ENCODE measurements around the gene STAC.

DNA sequence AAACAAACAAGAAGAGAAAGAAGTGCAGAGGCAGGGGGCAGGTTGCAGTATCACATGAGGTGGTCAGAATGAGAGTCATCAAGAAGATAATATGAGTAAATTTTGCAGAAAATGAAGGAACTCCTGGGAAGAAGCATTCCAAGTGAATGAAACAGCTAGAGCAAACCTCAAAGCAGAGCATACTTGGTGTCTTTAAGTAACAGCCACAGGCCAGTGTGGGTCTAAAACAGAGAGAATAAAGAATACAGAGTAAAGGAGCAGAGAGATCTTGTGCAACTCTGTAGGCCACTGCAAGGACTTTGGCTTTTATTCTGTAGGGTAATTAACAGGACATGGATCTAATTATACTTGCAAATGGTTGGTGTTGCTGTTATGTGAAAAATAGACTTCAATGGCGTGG, 81.3 kb downstream of the STAC start:
- TF ChIP-seq EZH2 (IDR thresholded peaks at IDR 0.05; ENCODE audit: borderline replicate concordance, low read depth, low read length) (no peak), ZNF318 (IDR thresholded peaks at IDR 0.05; ENCODE audit: borderline replicate concordance in 1 of 2, low read depth in 1 of 2) (no peak), TBP (optimal IDR thresholded peaks at IDR 0.05; ENCODE audit: low read depth, low read length) (no peak), SNRNP70 (optimal IDR thresholded peaks at IDR 0.05; ENCODE audit: low read depth, low read length) (no peak), CCNT2 (IDR thresholded peaks at IDR 0.05; ENCODE audit: borderline replicate concordance, extremely low read depth, insufficient read length, low read depth, low read length) (no peak), KDM1A (IDR thresholded peaks at IDR 0.05) (no peak), TCF7L2 (IDR thresholded peaks at IDR 0.05; ENCODE audit: low read depth, low read length) (no peak), BRF2 (IDR thresholded peaks at IDR 0.05; ENCODE audit: borderline replicate concordance, insufficient read depth, insufficient read length) (no peak), YY1 (IDR thresholded peaks at IDR 0.05; ENCODE audit: borderline replicate concordance in 1 of 3, control insufficient read depth in 1 of 3, extremely low read depth in 1 of 3, insufficient read depth in 3 of 3, insufficient read length in 1 of 3, insufficient replicate concordance in 2 of 3, low read depth in 1 of 3, low read length in 2 of 3) (no peak), EP300 (IDR thresholded peaks at IDR 0.05; ENCODE audit: low read length) (no peak), RUNX1 (IDR thresholded peaks at IDR 0.05; ENCODE audit: low read depth) (no peak)
- TF ChIP-seq, protein P1, sequence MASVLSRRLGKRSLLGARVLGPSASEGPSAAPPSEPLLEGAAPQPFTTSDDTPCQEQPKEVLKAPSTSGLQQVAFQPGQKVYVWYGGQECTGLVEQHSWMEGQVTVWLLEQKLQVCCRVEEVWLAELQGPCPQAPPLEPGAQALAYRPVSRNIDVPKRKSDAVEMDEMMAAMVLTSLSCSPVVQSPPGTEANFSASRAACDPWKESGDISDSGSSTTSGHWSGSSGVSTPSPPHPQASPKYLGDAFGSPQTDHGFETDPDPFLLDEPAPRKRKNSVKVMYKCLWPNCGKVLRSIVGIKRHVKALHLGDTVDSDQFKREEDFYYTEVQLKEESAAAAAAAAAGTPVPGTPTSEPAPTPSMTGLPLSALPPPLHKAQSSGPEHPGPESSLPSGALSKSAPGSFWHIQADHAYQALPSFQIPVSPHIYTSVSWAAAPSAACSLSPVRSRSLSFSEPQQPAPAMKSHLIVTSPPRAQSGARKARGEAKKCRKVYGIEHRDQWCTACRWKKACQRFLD (CRISPR knock-in tag; IDR thresholded peaks at IDR 0.05) = no peak
- TF ChIP-seq, protein P2, sequence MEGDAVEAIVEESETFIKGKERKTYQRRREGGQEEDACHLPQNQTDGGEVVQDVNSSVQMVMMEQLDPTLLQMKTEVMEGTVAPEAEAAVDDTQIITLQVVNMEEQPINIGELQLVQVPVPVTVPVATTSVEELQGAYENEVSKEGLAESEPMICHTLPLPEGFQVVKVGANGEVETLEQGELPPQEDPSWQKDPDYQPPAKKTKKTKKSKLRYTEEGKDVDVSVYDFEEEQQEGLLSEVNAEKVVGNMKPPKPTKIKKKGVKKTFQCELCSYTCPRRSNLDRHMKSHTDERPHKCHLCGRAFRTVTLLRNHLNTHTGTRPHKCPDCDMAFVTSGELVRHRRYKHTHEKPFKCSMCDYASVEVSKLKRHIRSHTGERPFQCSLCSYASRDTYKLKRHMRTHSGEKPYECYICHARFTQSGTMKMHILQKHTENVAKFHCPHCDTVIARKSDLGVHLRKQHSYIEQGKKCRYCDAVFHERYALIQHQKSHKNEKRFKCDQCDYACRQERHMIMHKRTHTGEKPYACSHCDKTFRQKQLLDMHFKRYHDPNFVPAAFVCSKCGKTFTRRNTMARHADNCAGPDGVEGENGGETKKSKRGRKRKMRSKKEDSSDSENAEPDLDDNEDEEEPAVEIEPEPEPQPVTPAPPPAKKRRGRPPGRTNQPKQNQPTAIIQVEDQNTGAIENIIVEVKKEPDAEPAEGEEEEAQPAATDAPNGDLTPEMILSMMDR (IDR thresholded peaks at IDR 0.05 in 2 of 3, conservative IDR thresholded peaks at IDR 0.05 in 1 of 3; ENCODE audit: insufficient read depth in 2 of 3, low read depth in 1 of 3, low read length in 3 of 3) = no peak

Data from K562 (cell line).